HepG2 (cell line): ENCODE data around the gene VASH2. TPM values are rescaled to one million over a fixed set of nuclear protein-coding genes. Genes with fewer than 3 reads are reported as not detected.
"Not testable (repeated sequence)": the region's sequence is repeated elsewhere in the genome, so short reads cannot be mapped to it uniquely, and the experiment has no call there.

ENCODE experiments used
- ATAC-seq: fragments of 200-7000 bp; cut with Tn5 transposase; 3 replicates; pipeline ENCODE4 v1.9.1; 2020; ENCODE audit warnings: mild to moderate bottlenecking, moderate library complexity
- BruUV-seq: library from RNA; stranded (reverse); fragments of 400-500 nt; replicated peaks from 2 replicates; lab custom pipeline; 2021; lab: Mats Ljungman, UMichigan
- CTCF ChIA-PET: fragments of 300-600 bp; formaldehyde crosslinking; extraction: SDS; loops from one replicate; lab custom pipeline; 2021; ENCODE audit warnings: low total read pairs, inconsistent platforms, low intra/inter-chr PET ratio; lab: Yijun Ruan, JAX
- POLR2A ChIA-PET: fragments of 350-600 bp; sonication (Branson Sonifier 250); formaldehyde crosslinking; loops from one replicate; lab custom pipeline; 2020; ENCODE audit warnings: antibody characterized with exemption, inconsistent platforms; lab: Yijun Ruan, JAX
- DNase-seq: peaks from one replicate; pipeline ENCODE4 v3.0.0-alpha.2; 2015; ENCODE audit warnings: low spot score
- FAIRE-seq: peaks from 3 replicates; lab custom pipeline; 2011; peaks lifted over from hg19 to GRCh38; lab: Jason Lieb, UNC
- H2AFZ ChIP-seq: one replicate; pipeline ENCODE4 v1.6.1; 2011; ENCODE audit warnings: low read length, inconsistent platforms
- H3K27ac ChIP-seq: fragments of 300-600 bp; 3 replicates; pipeline ENCODE4 v1.8.0; 2011; ENCODE audit warnings: mixed run types, mild to moderate bottlenecking, mixed read lengths, low read length, inconsistent platforms; ENCODE audit not compliant: insufficient read depth; ENCODE audit errors: extremely low read length
- H3K27me3 ChIP-seq, 2 experiments: fragments of 200-600 bp in 1 of 2; 2 replicates in 1 of 2; 3 replicates in 1 of 2; pipeline versions ENCODE4 v1.6.0 to v1.8.0; 2011; ENCODE audit warnings: low read length in 2 of 2, mild to moderate bottlenecking in 2 of 2, moderate library complexity in 2 of 2, inconsistent platforms in 1 of 2; ENCODE audit not compliant: insufficient read depth in 2 of 2, control insufficient read depth in 1 of 2
- H3K36me3 ChIP-seq, 2 experiments: fragments of 200-600 bp in 1 of 2; replicated peaks in 1 of 2; 2 replicates in 1 of 2; 3 replicates in 1 of 2; pipeline versions ENCODE4 v1.5.1 to v1.8.0; 2011; ENCODE audit warnings: low read length in 2 of 2, inconsistent platforms in 1 of 2; ENCODE audit not compliant: insufficient read depth in 2 of 2, control insufficient read depth in 1 of 2
- H3K4me1 ChIP-seq: 2 replicates; pipeline ENCODE4 v1.5.1; 2012; ENCODE audit warnings: low read length, inconsistent platforms; ENCODE audit not compliant: insufficient read depth
- H3K4me2 ChIP-seq: 2 replicates; pipeline ENCODE4 v1.6.0; 2011; ENCODE audit warnings: low read depth, low read length, inconsistent platforms
- H3K4me3 ChIP-seq, 3 experiments: fragments of 200-600 bp in 1 of 3; sonication (generic), shearing (Covaris generic) in 1 of 3; replicated peaks in 1 of 3; 2 replicates each; pipeline ENCODE4 v1.5.1; 2011 to 2016; ENCODE audit warnings: low read length in 3 of 3, inconsistent platforms in 2 of 3, low read depth in 2 of 3, mild to moderate bottlenecking in 2 of 3, control low read depth in 1 of 3, mixed read lengths in 1 of 3; ENCODE audit not compliant: insufficient read depth in 1 of 3
- H3K79me2 ChIP-seq: one replicate; pipeline ENCODE4 v1.6.1; 2011; ENCODE audit warnings: low read length, inconsistent platforms; ENCODE audit not compliant: insufficient read depth
- H3K9ac ChIP-seq: 2 replicates; pipeline ENCODE4 v1.6.0; 2011; ENCODE audit warnings: mild to moderate bottlenecking, low read depth, low read length, inconsistent platforms; ENCODE audit not compliant: insufficient read depth
- H3K9me3 ChIP-seq: 2 replicates; pipeline ENCODE4 v1.5.1; 2012; ENCODE audit warnings: mild to moderate bottlenecking, low read length
- H4K20me1 ChIP-seq: 2 replicates; pipeline ENCODE4 v1.6.0; 2011; ENCODE audit warnings: inconsistent platforms, mild to moderate bottlenecking, low read length, moderate library complexity; ENCODE audit not compliant: insufficient read depth
- ATF1 ChIP-seq: IDR thresholded peaks from 2 replicates; pipeline ENCODE4 v1.6.1; 2016; ENCODE audit warnings: mild to moderate bottlenecking, control low read depth
- BRF2 ChIP-seq: sonication (generic); formaldehyde crosslinking; IDR thresholded peaks from 2 replicates; pipeline ENCODE4 v1.8.1; 2022; ENCODE audit warnings: mild to moderate bottlenecking, missing genetic modification reagents
- ETS1 ChIP-seq: sonication (generic); formaldehyde crosslinking; IDR thresholded peaks from 2 replicates; pipeline ENCODE4 v1.4.0; 2020; ENCODE audit warnings: missing genetic modification reagents
- HNF4G ChIP-seq, 2 experiments: sonication (generic) in 1 of 2; formaldehyde crosslinking in 1 of 2; IDR thresholded peaks; 2 replicates each; pipeline versions ENCODE4 v1.4.0 to v1.6.1; 2011 to 2020; ENCODE audit warnings: borderline replicate concordance in 2 of 2, low read depth in 2 of 2, mild to moderate bottlenecking in 2 of 2, low read length in 1 of 2, missing genetic modification reagents in 1 of 2, moderate library complexity in 1 of 2
- HNRNPUL1 ChIP-seq: fragments of 200-400 bp; formaldehyde crosslinking; IDR thresholded peaks from 2 replicates; pipeline ENCODE4 v1.6.1; 2017; ENCODE audit warnings: low read depth, mild to moderate bottlenecking, low read length, moderate library complexity
- KDM5A ChIP-seq: fragments of 200-600 bp; sonication (generic); IDR thresholded peaks from 2 replicates; pipeline ENCODE4 v1.7.0; 2018; ENCODE audit warnings: antibody characterized with exemption, mild to moderate bottlenecking, low read length, borderline replicate concordance
- KLF9 ChIP-seq: IDR thresholded peaks from 2 replicates; pipeline ENCODE4 v1.6.1; 2016; ENCODE audit warnings: low read depth
- MYPOP ChIP-seq: sonication (generic); formaldehyde crosslinking; IDR thresholded peaks from 2 replicates; pipeline ENCODE4 v1.8.1; 2023; ENCODE audit warnings: mild to moderate bottlenecking, moderate library complexity, missing genetic modification reagents
- NCOA2 ChIP-seq: sonication (generic); formaldehyde crosslinking; IDR thresholded peaks from 2 replicates; pipeline ENCODE4 v1.8.0; 2022; ENCODE audit warnings: inconsistent platforms
- PHF8 ChIP-seq: sonication (generic); formaldehyde crosslinking; IDR thresholded peaks from 2 replicates; pipeline ENCODE4 v1.5.0; 2020; ENCODE audit warnings: missing genetic modification reagents
- RARG ChIP-seq: sonication (generic); formaldehyde crosslinking; IDR thresholded peaks from 2 replicates; pipeline ENCODE4 v1.4.0; 2020; ENCODE audit warnings: low read depth, mild to moderate bottlenecking, missing genetic modification reagents
- SAP130 ChIP-seq: IDR thresholded peaks from 2 replicates; pipeline ENCODE4 v1.6.1; 2016; ENCODE audit warnings: low read depth
- TAF1 ChIP-seq: sonication (generic); formaldehyde crosslinking; IDR thresholded peaks from 2 replicates; pipeline ENCODE4 v1.4.0; 2020; ENCODE audit warnings: missing genetic modification reagents
- ZFP41 ChIP-seq: sonication (generic); formaldehyde crosslinking; IDR thresholded peaks from 2 replicates; pipeline ENCODE4 v1.4.0; 2020; ENCODE audit warnings: mild to moderate bottlenecking, missing genetic modification reagents, borderline replicate concordance
- WGBS: methylation state at CpG from one replicate; pipeline ENCODE4 v1.1.6; 2017; ENCODE audit warnings: low lambda C conversion rate; 5-methylcytosine and 5-hydroxymethylcytosine counted together
- in situ Hi-C: cut with HindIII; loops from 2 replicates; pipeline ENCODE4 v1.10.0; 2017; ENCODE audit warnings: low pct_unique_long_range_greater_than_20kb; ENCODE audit not compliant: extremely low pct_ligation_motif_present
- intact Hi-C: fragments of 100-400 bp; cut with micrococcal nuclease; formaldehyde crosslinking; loops from one replicate; pipeline ENCODE4 v1.10.0; 2022; ENCODE audit not compliant: unreplicated experiment
- polyA plus RNA-seq, 8 experiments: library from polyadenylated mRNA; depleted of rRNA in 3 of 8; stranded (reverse) in 7 of 8; unstranded in 1 of 8; fragments of >200 nt; fragmentation: Illumina TruSeq in 4 of 8; extraction: Trizol in 4 of 8; gene quantifications; 2 replicates each; pipeline versions ENCODE4 v1.2.1 to v1.2.3, GENCODE V29; 2011 to 2016; ENCODE audit warnings: low read depth in 4 of 8, missing spikeins in 1 of 8, mixed read lengths in 1 of 8; ENCODE audit not compliant: insufficient read depth in 1 of 8
- total RNA-seq, 5 experiments: library from RNA; depleted of rRNA; stranded (reverse); fragments of >200 nt; fragmentation: Illumina TruSeq; extraction: Trizol; gene quantifications; 2 replicates each; pipeline ENCODE4 v1.2.3, GENCODE V29; 2016; ENCODE audit warnings: low read depth in 1 of 5

VASH2 gene
- total and polyA plus RNA-seq, 2 of the 13 experiments (the other 11 are each of a cell fraction or from before 2014, with no cell fraction given): 0.44 to 1.00 TPM

- TF ChIP-seq ETS1 (CRISPR knock-in tag) (no peak), TAF1 (CRISPR knock-in tag) (no peak), HNRNPUL1 (no peak), ZFP41 (no peak), BRF2 (no peak), MYPOP (no peak), PHF8 (CRISPR knock-in tag) (no peak), HNF4G (IDR thresholded peaks at IDR 0.05; ENCODE audit: borderline replicate concordance, low read depth, low read length) (no peak), HNF4G (CRISPR knock-in tag; IDR thresholded peaks at IDR 0.05; ENCODE audit: borderline replicate concordance, low read depth) (no peak), ATF1 (CRISPR knock-in tag) (no peak), NCOA2 (CRISPR knock-in tag) (no peak), RARG (no peak), KDM5A (no peak), SAP130 (CRISPR knock-in tag) (no peak), KLF9 (CRISPR knock-in tag) (no peak)
- TF ChIP-seq, all 625 proteins: peak for 0
These were observed 39.9 kb downstream of the VASH2 start (continued) for GRCh38 chr1:212990276-212990675.

- FAIRE-seq, H3K4me1 ChIP-seq, H3K27ac ChIP-seq, H3K4me3 ChIP-seq, H3K9me3 ChIP-seq, H3K9ac ChIP-seq, DNase-seq, BruUV-seq, POLR2A ChIA-PET, CTCF ChIA-PET, H3K79me2 ChIP-seq, H4K20me1 ChIP-seq, H3K4me2 ChIP-seq, ATAC-seq, H3K27me3 ChIP-seq, H2AFZ ChIP-seq: not testable (repeated sequence)
- H3K36me3 ChIP-seq: peaks cover 3 to 12% of the 10 kb centered on the region in 2 experiments; a peak in 3 of 5 replicates
- WGBS: 99% methylated on average over 8 of the region's 8 CpGs
- in situ Hi-C loops (loop anchor here (10.0 kb wide), 1 partner anchor 179 kb away; no protein-coding TSS in a partner anchor), intact Hi-C loops (loop anchor here (10.0 kb wide), 1 partner anchor 179 kb away; no protein-coding TSS in a partner anchor)
These were observed 43.6 kb downstream of the VASH2 start for GRCh38 chr1:212993960-212994359.
